ENCODE data around the gene AGGF1.

DNA sequence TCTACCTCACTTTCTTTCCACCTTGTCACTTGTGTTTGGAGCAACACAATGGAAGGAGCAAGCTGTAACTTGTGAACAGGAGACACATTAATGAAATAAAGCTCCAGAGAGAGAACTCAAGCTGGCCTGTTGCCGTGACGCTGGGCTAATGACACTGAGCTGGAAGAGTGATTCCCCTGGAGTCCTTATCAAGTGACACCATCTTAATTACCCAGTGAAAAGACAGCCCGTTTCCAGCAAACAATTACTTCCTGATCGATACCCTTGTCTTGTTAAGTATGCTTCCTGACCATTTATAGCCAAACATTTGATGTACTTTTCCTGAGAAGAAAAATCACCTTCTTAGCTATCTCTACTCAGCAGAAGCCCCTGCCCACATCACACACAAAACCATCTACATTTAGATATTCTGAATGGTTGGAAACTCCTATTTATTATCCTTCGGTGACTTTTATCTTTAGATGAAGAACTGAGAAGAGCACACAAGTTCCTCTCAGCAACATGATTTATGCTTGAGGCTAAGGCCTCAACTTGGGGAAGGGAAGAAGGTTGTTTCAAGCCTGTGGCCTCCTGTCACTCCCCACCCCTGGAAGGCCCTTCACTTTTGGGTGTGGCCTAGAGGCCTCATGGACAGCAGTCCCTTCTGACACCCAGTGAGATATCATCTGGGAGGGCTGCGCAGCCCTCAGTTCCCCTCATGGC is 43.2 kb upstream of the AGGF1 start:
- TF ChIP-seq, protein P1, sequence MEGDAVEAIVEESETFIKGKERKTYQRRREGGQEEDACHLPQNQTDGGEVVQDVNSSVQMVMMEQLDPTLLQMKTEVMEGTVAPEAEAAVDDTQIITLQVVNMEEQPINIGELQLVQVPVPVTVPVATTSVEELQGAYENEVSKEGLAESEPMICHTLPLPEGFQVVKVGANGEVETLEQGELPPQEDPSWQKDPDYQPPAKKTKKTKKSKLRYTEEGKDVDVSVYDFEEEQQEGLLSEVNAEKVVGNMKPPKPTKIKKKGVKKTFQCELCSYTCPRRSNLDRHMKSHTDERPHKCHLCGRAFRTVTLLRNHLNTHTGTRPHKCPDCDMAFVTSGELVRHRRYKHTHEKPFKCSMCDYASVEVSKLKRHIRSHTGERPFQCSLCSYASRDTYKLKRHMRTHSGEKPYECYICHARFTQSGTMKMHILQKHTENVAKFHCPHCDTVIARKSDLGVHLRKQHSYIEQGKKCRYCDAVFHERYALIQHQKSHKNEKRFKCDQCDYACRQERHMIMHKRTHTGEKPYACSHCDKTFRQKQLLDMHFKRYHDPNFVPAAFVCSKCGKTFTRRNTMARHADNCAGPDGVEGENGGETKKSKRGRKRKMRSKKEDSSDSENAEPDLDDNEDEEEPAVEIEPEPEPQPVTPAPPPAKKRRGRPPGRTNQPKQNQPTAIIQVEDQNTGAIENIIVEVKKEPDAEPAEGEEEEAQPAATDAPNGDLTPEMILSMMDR (IDR thresholded peaks at IDR 0.05; ENCODE audit: insufficient read depth, low read length, poor library complexity, severe bottlenecking) = no peak
- no peak for TF ChIP-seq EZH2phosphoT487 (conservative IDR thresholded peaks at IDR 0.05; ENCODE audit: low read length)
